Activated CD4-positive, alpha-beta T cell treated with anti-CD3 and anti-CD28 coated beads for 4 hours (primary cell): ENCODE results near the gene ADGRF5.

Experiments
- DNase-seq, 2 donors: peaks; one replicate each; pipeline ENCODE4 v3.0.0-alpha.2; 2020

ADGRF5 gene

DNA sequence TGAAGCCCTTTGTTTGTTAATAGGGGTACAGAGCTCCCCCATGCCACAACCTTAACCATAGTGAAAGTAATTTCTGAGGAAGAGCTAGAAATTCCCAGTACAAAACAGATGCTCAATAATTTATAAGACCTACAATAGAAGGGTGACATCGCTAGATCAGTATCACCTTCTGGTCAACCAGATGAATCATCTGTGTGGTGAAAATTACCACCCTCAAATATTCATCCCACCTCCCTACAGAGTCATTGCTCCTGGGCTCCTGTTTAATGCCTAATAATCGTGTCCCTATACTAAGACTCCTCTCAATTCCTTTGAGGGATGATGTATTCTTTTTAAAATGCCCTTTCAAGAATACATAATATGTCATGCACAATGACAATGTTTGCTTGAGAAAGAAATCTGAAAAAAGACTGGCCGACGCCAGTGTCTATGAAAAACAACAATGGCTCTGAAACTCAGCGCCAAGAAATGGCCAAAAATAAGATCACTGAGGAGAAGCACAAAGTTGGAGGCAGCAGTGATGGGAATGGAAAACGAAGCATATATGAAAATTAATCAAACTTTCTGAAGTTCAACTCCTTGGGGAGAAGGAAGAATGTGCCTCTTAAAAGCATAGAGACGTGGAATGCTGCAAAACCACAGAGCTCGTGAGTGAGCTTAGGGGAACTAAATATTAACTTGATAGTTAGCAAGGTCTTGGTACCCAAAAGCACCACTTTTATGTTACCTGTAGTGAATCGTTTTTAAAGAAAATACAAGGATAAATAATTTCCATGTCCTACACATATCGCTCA, 11.0 kb upstream of the ADGRF5 start:
- DNase-seq, result no peak

DNA sequence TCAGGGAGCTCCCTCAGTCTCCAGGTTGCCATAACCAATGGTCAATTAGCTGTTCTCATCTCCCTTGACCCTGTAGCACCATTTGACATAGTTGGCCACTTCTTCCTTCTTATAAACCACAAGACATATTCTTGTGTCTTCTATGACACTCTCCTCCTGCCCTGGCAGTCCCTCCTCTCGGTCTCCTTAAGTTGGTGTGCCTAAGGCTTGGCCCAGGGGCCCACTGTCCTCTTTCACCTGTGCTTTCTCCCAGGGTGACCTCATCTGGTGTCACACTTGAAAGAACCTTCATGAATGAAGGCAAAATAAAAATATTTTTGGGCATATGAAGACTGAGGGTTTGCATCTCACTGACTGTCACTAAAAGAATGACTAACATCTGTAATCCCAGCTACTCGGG, 9.7 kb upstream of the ADGRF5 start:
- DNase-seq, result no peak

- no peak for DNase-seq
These were observed 8.6 kb upstream of the ADGRF5 start for GRCh38 chr6:46930331-46930730.

DNA sequence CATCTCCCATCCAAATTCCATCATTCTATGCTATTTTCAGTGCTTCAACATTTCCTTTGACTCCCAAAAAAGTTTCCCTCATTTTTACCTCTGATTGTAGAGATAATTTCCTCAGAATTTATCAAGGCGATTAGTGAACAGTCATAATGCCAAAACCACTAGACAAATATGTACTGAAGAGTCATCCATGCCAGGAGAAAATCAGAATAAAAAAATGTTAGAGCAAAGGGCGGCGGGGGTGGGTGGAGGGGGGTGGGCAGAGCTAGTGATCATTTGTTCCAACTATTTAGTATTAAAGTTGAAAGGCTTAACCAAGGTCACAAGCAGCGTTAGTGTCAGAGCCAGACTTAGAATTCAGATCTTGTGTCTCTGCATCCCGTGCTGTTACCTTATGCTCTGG, 5.3 kb upstream of the ADGRF5 start:
- no peak for DNase-seq

- DNase-seq, result no peak
These were observed 4.7 kb upstream of the ADGRF5 start for GRCh38 chr6:46926481-46926880.

DNA sequence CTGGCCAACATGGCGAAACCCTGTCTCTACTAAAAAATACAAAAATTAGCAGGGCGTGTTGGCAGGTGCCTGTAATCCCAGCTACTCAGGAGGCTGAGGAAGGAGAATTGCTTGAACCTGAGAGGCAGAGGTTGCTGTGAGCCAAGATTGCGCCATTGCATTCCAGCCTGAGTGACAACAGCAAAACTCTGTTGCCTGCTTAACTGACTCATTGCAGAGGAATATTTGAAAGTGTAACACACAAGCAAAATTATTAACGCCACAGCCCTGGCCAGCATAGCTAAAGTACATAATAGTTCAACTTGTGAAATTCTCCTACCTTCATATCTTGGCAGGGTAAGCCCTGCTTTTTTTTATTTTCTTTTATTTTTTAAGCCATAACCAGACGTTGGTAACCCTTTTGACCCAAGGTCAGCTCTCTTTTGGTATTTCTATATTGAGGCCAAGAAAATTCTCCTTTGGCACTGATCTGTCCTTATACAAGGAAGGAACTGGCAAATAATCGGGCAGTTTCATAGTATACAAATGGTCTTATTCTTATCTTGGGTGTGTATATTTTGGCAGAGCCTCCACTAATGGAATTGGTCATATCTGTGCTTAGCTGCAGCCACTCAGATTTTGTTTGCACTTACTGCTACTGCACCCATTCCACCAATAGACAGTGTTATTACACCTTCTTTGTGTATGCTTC, 4.0 kb upstream of the ADGRF5 start:
- no peak for DNase-seq

- DNase-seq, result no peak
These were observed 1.7 kb upstream of the ADGRF5 start for GRCh38 chr6:46923476-46923875.

DNA sequence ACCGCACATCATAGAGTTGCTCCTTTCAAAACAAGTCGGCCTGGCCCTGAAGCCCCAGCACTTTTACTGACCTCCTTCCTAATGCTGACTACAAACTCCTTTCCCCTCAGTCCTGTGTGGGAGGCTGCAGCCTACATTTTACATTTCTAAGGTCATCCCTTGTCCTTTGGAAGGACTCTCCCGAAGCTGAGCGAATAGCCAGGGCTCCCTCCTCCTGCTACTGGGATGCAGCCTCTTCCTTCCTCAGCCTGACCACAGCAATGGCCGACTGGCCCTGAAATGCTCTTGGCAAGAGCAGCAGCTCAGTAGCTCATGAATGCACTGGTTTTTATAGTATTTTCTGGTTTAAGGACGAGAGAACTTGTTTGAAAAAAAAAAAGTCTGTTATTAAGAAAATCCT, 679 bp downstream of the ADGRF5 start:
- DNase-seq, result no peak

DNA sequence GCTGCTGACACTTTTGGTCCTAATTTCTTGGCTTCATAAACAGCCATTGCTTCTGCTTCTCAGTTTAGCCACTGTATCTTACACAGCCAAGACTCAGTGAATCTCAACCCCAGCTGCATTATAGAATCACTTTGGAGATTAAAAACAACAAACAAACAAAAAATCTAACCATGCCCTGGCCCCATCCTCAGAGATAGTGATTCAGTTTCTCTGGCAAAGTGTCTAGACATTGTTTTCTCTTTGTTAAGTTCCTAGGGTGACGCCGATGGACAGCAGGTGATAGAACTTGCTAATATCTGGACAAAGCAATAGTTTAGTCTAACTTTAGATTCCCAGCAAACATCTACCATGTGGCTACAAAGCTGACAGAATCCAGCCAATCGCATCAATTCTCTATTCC, 2.9 kb downstream of the ADGRF5 start:
- no peak for DNase-seq

GRCh38 chr6:46917002-46917545, 4.7 kb downstream of the ADGRF5 start:
- DNase-seq, result no peak

DNA sequence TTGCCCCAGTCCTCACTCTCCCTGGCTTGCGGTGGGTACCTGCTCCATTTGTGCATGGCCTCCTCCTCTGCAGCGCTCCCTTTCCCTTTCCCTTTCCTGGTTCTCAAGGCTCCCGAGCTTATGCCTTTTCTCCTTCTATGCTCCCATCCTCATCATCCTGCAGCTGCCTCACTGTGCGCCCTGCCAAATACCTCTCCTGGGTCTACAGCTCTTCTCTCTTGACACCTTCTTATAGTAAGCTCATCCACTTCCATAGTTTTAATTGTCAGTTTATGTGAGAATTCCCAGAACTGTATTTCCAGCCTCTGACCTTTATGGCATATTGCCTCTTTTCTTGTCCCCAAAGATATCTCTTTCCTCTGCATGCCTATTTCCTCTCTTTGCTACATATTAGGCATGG, 5.9 kb downstream of the ADGRF5 start:
- DNase-seq, result no peak

DNA sequence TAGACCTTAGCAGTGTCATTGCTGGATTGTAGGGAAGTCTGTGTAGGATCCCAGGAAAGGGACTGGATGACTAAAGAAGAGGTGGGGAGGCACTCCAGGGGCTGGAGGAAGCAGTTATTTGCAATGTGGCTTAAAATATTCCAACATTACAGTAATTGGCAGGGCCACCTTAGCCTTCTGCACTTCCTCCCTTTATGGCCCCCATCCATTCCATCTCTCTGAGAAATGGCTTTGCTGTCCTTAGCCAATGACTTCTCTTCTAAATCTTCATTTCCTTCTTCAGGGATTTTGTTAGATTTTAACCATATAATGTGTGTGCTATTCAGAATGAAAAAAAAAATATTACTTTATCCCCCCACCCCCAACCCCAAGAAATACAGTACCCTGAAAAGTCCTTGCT, 6.4 kb downstream of the ADGRF5 start:
- DNase-seq, result no peak

- no peak for DNase-seq
These were observed 7.4 kb downstream of the ADGRF5 start for GRCh38 chr6:46914279-46914810.

GRCh38 chr6:46909371-46909770, 12.4 kb downstream of the ADGRF5 start:
- DNase-seq, result no peak

- no peak for DNase-seq
These were observed 15.0 kb downstream of the ADGRF5 start for GRCh38 chr6:46906776-46907175.

DNA sequence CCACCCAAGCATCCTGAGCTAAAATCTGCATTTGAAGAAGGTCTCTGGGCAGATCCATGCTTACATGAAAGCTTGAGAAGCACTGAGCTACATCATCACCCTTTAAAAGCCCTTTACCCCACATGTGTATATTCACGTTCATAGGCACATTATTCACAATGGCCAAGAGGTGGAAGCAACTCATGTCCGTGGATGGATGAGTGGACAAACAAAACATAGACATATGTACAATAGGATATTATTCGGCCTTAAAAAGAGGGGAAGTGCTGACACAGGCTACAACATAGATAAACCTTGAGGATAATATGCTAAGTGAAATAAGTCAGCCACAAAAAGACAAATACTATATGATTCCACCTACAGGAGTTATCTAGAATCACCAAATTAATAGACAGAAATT, 17.6 kb downstream of the ADGRF5 start:
- no peak for DNase-seq

DNA sequence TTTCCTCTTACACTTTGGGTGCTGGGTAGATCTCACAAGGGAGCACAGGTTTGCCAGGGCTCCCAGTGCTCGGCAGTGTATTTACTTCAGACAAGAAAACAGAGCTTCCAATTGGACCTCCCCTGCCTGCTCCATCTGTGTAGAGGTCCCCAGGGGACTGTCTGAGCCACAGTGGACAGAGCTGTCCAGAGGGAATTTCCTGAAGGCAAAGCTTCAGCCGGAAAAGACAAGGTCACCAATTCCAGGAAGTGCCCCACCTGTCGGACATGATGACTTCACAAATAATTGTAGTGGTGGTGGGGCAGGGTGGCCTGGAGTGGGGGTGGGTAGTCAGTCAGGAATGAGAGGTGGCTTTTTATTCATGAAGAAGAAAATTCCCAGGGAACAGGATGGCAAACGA, 18.6 kb downstream of the ADGRF5 start:
- no peak for DNase-seq

GRCh38 chr6:46901882-46902314, 19.8 kb downstream of the ADGRF5 start:
- DNase-seq, result no peak

- DNase-seq, result no peak
These were observed 21.5 kb downstream of the ADGRF5 start for GRCh38 chr6:46900266-46900665.

DNA sequence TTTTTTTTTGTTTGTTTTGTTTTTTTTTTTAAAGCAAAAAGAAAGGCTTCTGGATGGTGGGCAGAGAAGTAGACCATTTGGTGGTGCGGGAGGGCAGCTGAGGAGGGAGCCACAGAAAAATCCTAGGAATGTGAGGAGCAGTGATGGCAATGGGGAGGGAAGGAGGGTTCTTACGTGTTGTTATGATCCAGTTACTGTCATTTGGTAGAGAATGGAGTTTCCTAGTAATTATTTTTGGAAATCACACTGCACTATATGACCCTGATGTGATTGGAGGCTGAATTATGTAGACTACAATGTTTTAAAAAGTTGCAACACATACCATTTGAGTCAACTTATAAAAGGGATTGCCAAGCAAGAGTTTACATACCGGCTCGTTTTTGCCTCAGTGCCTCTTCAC, 22.1 kb downstream of the ADGRF5 start:
- no peak for DNase-seq

DNA sequence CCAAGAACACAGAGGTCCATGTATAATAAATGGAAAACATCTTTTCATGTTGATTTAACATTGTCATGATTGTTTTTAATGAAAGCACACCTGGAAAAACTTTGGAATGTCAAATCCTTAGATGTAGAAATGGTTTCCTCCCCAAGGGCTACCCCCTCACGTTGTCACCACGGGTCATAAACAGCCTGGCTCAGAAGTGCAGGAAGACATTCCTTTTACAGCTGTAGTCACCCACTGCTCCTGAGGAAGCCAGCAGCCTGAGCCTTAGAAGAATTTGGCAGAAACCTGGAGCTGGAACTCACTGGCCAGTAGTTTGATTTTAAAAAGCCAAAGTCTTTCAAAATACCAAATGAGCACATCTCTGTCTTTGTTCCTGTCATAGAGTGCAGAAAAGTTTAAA, 23.7 kb downstream of the ADGRF5 start:
- DNase-seq, result no peak

- no peak for DNase-seq
These were observed 24.9 kb downstream of the ADGRF5 start for GRCh38 chr6:46896871-46897270.

DNA sequence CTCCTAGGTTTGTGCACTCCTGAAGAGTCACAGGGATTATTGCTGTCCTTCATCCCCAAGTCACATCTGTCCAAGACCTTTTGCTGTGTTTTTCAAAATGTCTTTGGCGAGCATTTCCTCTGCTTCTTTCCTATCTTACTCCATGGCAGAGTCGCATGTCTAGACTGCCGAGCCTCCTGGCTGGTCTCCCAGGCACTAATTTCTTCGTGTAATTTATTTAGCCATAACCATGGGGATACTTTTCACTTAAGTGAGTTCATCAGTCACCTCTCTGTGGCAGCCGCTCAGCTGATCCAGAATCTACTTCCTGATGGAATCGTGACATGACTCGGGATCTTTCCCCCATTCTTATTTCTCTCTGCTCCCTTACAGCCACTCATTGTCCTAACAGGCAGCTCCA, 25.8 kb downstream of the ADGRF5 start:
- DNase-seq, result no peak

DNA sequence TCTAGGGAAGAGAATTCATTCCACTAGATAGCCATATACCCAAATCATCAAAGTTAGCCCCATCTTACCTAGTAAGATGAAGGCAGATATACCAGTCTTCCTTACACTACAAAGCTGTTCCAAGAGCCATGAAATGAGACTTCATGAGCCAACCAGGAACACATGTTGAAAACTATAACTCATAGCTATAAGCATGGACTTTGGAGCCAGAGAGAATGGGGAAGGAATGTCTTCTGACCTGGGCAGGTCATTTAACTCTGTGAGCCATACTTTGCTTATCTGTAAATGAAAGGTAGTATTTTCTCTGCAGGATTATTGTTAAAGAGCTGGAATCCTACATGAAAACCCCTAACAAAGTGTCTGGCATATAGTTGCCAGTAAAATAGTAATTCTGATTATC, 27.3 kb downstream of the ADGRF5 start:
- no peak for DNase-seq
